ENCODE measurements around the gene STIMATE. TPM values are rescaled to one million over a fixed set of nuclear protein-coding genes. Genes with fewer than 3 reads are reported as not detected.

Gene STIMATE
- total RNA-seq, 1 experiment from 2014 or later, result 13.5 TPM

- Mint-ChIP-seq H3K4me1 (ENCODE audit: low read depth, unreplicated experiment) (no peaks in the 10 kb centered on the region), H3K4me3 (ENCODE audit: unreplicated experiment) (no peak overlapping the region), H3K27me3 (ENCODE audit: insufficient read depth, unreplicated experiment) (no peaks in the 10 kb centered on the region), H3K27ac (ENCODE audit: unreplicated experiment) (no peak overlapping the region), H3K36me3 (ENCODE audit: insufficient read depth, unreplicated experiment) (peaks cover 13% of the 10 kb centered on the region), H3K9me3 (ENCODE audit: unreplicated experiment) (peaks cover 14% of the 10 kb centered on the region)
- no peak for TF ChIP-seq CTCF (IDR thresholded peaks at IDR 0.05; ENCODE audit: insufficient read depth in 1 of 2, low read depth in 1 of 2, low read length in 1 of 2, severe bottlenecking in 1 of 2, unreplicated experiment in 1 of 2)
- no peak overlapping the region for H3K4me3 ChIP-seq (ENCODE audit: low read depth, low read length)
- no peak for DNase-seq
- intact Hi-C loops (cut with micrococcal nuclease; ENCODE audit: unreplicated experiment), result no loop called here
- CTCF ChIA-PET, result no interaction called here
- POLR2A ChIA-PET, result no interaction called here
- H3K4me1 ChIP-seq, result no peaks in the 10 kb centered on the region
- H3K27me3 ChIP-seq (replicated peaks; ENCODE audit: control insufficient read depth, insufficient read depth, low read length), result no peaks in the 10 kb centered on the region
- no TSS peak for BruUV-seq (replicated peaks)
- H3K9me3 ChIP-seq, result no peaks in the 10 kb centered on the region
- no peaks in the 10 kb centered on the region for H3K36me3 ChIP-seq (ENCODE audit: control insufficient read depth, insufficient read depth, low read length)
Measured at GRCh38 chr3:52865994-52866393, 31.4 kb downstream of the STIMATE start.

GRCh38 chr3:52860424-52860768 lies 37.0 kb downstream of the STIMATE start:
- no peak overlapping the region for H3K4me3 ChIP-seq (ENCODE audit: low read depth, low read length)
- H3K27me3 ChIP-seq (replicated peaks; ENCODE audit: control insufficient read depth, insufficient read depth, low read length), result no peaks in the 10 kb centered on the region
- peaks cover under 1% of the 10 kb centered on the region for H3K9me3 Mint-ChIP-seq (ENCODE audit: unreplicated experiment)
- intact Hi-C loops (cut with micrococcal nuclease; ENCODE audit: unreplicated experiment), result no loop called here
- H3K36me3 Mint-ChIP-seq (ENCODE audit: insufficient read depth, unreplicated experiment), result peaks cover 2% of the 10 kb centered on the region
- CTCF ChIA-PET, result no interaction called here
- H3K27ac Mint-ChIP-seq (ENCODE audit: unreplicated experiment), result no peak overlapping the region
- no peaks in the 10 kb centered on the region for H3K36me3 ChIP-seq (ENCODE audit: control insufficient read depth, insufficient read depth, low read length)
- no peaks in the 10 kb centered on the region for H3K9me3 ChIP-seq
- no peaks in the 10 kb centered on the region for H3K27me3 Mint-ChIP-seq (ENCODE audit: insufficient read depth, unreplicated experiment)
- no peak for TF ChIP-seq CTCF (IDR thresholded peaks at IDR 0.05; ENCODE audit: insufficient read depth in 1 of 2, low read depth in 1 of 2, low read length in 1 of 2, severe bottlenecking in 1 of 2, unreplicated experiment in 1 of 2)
- H3K4me1 ChIP-seq, result no peaks in the 10 kb centered on the region
- no peak overlapping the region for H3K4me3 Mint-ChIP-seq (ENCODE audit: unreplicated experiment)
- H3K4me1 Mint-ChIP-seq (ENCODE audit: low read depth, unreplicated experiment), result no peaks in the 10 kb centered on the region
- DNase-seq, result no peak
- POLR2A ChIA-PET, result no interaction called here
- no TSS peak for BruUV-seq (replicated peaks)

- Histone ChIP-seq H3K36me3 (ENCODE audit: control insufficient read depth, insufficient read depth, low read length) (no peaks in the 10 kb centered on the region), H3K4me3 (ENCODE audit: low read depth, low read length) (no peak overlapping the region), H3K9me3 (no peaks in the 10 kb centered on the region), H3K4me1 (no peaks in the 10 kb centered on the region), H3K27me3 (replicated peaks; ENCODE audit: control insufficient read depth, insufficient read depth, low read length) (no peaks in the 10 kb centered on the region)
- Mint-ChIP-seq H3K9me3 (ENCODE audit: unreplicated experiment) (no peaks in the 10 kb centered on the region), H3K4me3 (ENCODE audit: unreplicated experiment) (no peak overlapping the region), H3K27ac (ENCODE audit: unreplicated experiment) (no peak overlapping the region), H3K36me3 (ENCODE audit: insufficient read depth, unreplicated experiment) (no peaks in the 10 kb centered on the region), H3K27me3 (ENCODE audit: insufficient read depth, unreplicated experiment) (no peaks in the 10 kb centered on the region), H3K4me1 (ENCODE audit: low read depth, unreplicated experiment) (no peaks in the 10 kb centered on the region)
- ChIA-PET CTCF (no interaction called here), POLR2A (no interaction called here)
- no peak for DNase-seq
- BruUV-seq (replicated peaks), result no TSS peak
- TF ChIP-seq CTCF (IDR thresholded peaks at IDR 0.05; ENCODE audit: insufficient read depth in 1 of 2, low read depth in 1 of 2, low read length in 1 of 2, severe bottlenecking in 1 of 2, unreplicated experiment in 1 of 2), result no peak
- intact Hi-C loops (cut with micrococcal nuclease; ENCODE audit: unreplicated experiment), result no loop called here
Measured at GRCh38 chr3:52859686-52860423, 37.5 kb downstream of the STIMATE start.
